Measurements from ENCODE around the gene TMEM134.
A peak's percentile ranks its signal among the peaks of the same experiment; 100 is the strongest.

The TMEM134 gene

GRCh38 chr11:67500831-67501715 is 32.0 kb upstream of the TMEM134 start:
- FAIRE-seq (no peak), DNase-seq (ENCODE audit: low spot score) (no peak)

GRCh38 chr11:67500484-67500821 is 31.4 kb upstream of the TMEM134 start:
- FAIRE-seq (no peak), DNase-seq (ENCODE audit: low spot score) (no peak)

- no peak for FAIRE-seq
- no peak for DNase-seq (ENCODE audit: low spot score)
These were observed 30.9 kb upstream of the TMEM134 start for GRCh38 chr11:67499808-67500483.

GRCh38 chr11:67498544-67498972 is 29.5 kb upstream of the TMEM134 start:
- DNase-seq (ENCODE audit: low spot score) (no peak), FAIRE-seq (no peak)

- DNase-seq (ENCODE audit: low spot score) (no peak), FAIRE-seq (no peak)
These were observed 28.7 kb upstream of the TMEM134 start for GRCh38 chr11:67497656-67498291.

GRCh38 chr11:67496113-67496512 is 27.1 kb upstream of the TMEM134 start:
- no peak for FAIRE-seq
- no peak for DNase-seq (ENCODE audit: low spot score)

GRCh38 chr11:67495234-67496005 is 26.4 kb upstream of the TMEM134 start:
- FAIRE-seq (no peak), DNase-seq (ENCODE audit: low spot score) (no peak)

- DNase-seq (ENCODE audit: low spot score) (no peak), FAIRE-seq (no peak)
These were observed 25.6 kb upstream of the TMEM134 start for GRCh38 chr11:67494371-67495233.

GRCh38 chr11:67493548-67494370 is 24.7 kb upstream of the TMEM134 start:
- FAIRE-seq (no peak), DNase-seq (ENCODE audit: low spot score) (no peak)

- DNase-seq (ENCODE audit: low spot score): no peak
- no peak for FAIRE-seq
These were observed 23.9 kb upstream of the TMEM134 start for GRCh38 chr11:67492801-67493547.

- DNase-seq (ENCODE audit: low spot score) (no peak), FAIRE-seq (no peak)
These were observed 23.1 kb upstream of the TMEM134 start for GRCh38 chr11:67492069-67492727.

GRCh38 chr11:67491276-67492068 is 22.4 kb upstream of the TMEM134 start:
- no peak for DNase-seq (ENCODE audit: low spot score)
- FAIRE-seq: no peak

- DNase-seq (ENCODE audit: low spot score) (no peak), FAIRE-seq (no peak)
These were observed 21.6 kb upstream of the TMEM134 start for GRCh38 chr11:67490727-67491065.

GRCh38 chr11:67489885-67490726 is 21.1 kb upstream of the TMEM134 start:
- DNase-seq (ENCODE audit: low spot score) (no peak), FAIRE-seq (peak; percentile 40)

GRCh38 chr11:67489203-67489884 is 20.3 kb upstream of the TMEM134 start:
- DNase-seq (ENCODE audit: low spot score) (no peak), FAIRE-seq (no peak)

- FAIRE-seq (no peak), DNase-seq (ENCODE audit: low spot score) (no peak)
These were observed 17.6 kb upstream of the TMEM134 start for GRCh38 chr11:67486481-67487195.

All from urothelium cell line (cell line).